ENCODE results near the gene GNAL.

DNA sequence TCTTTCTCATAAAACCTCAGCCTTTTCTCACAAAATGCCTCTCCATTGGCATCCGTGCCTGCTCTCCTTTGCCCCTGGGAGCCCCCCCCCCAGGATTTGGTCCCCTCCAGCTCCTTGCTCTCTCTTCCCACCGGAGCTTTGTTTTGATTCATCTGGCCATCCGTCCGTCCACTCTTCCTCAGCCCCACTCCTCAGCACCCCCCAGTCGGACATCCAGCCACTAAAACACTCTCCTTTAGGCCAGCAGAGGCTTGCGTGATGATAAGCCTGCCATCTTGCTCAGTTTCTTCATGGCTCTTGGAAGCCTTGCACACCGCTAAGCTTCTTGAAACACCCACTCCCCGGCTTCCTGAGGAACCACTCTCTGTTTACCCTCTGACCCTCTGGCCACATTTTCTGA is 31.5 kb upstream of the GNAL start:
- TF ChIP-seq, protein P1, sequence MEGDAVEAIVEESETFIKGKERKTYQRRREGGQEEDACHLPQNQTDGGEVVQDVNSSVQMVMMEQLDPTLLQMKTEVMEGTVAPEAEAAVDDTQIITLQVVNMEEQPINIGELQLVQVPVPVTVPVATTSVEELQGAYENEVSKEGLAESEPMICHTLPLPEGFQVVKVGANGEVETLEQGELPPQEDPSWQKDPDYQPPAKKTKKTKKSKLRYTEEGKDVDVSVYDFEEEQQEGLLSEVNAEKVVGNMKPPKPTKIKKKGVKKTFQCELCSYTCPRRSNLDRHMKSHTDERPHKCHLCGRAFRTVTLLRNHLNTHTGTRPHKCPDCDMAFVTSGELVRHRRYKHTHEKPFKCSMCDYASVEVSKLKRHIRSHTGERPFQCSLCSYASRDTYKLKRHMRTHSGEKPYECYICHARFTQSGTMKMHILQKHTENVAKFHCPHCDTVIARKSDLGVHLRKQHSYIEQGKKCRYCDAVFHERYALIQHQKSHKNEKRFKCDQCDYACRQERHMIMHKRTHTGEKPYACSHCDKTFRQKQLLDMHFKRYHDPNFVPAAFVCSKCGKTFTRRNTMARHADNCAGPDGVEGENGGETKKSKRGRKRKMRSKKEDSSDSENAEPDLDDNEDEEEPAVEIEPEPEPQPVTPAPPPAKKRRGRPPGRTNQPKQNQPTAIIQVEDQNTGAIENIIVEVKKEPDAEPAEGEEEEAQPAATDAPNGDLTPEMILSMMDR (IDR thresholded peaks at IDR 0.05; ENCODE audit: low read depth, low read length): no peak
- TF ChIP-seq, protein P2, sequence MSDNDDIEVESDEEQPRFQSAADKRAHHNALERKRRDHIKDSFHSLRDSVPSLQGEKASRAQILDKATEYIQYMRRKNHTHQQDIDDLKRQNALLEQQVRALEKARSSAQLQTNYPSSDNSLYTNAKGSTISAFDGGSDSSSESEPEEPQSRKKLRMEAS (IDR thresholded peaks at IDR 0.05; ENCODE audit: low read depth, low read length): no peak
- TF ChIP-seq POLR2A (IDR thresholded peaks at IDR 0.05; ENCODE audit: extremely low read depth, insufficient read length): no peak
- TF ChIP-seq MYC (IDR thresholded peaks at IDR 0.05; ENCODE audit: low read depth, low read length): no peak

Data from NB4 (cell line).